K562 (cell line): Measurements from ENCODE around the gene CERCAM. TPM values are rescaled to one million over a fixed set of nuclear protein-coding genes. Genes with fewer than 3 reads are reported as not detected.

Experiments
- ATAC-seq: fragments of 200-7000 bp; cut with Tn5 transposase; 3 replicates; pipeline ENCODE4 v1.9.1; 2020; ENCODE audit warnings: moderate library complexity
- BruUV-seq: library from RNA; stranded (reverse); fragments of 400-500 nt; replicated peaks from 2 replicates; lab custom pipeline; 2021; lab: Mats Ljungman, UMichigan
- CTCF ChIA-PET: fragments of 300-600 bp; formaldehyde crosslinking; extraction: SDS; loops from one replicate; lab custom pipeline; 2021; ENCODE audit warnings: low intra/inter-chr PET ratio; lab: Yijun Ruan, JAX
- POLR2A ChIA-PET: fragments of 300-600, 350-650 bp; sonication (Branson Sonifier 250); formaldehyde crosslinking; extraction: SDS; loops from one replicate; lab custom pipeline; 2021; ENCODE audit warnings: antibody characterized with exemption, inconsistent platforms; lab: Yijun Ruan, JAX
- DNase-seq, 4 experiments: peaks; one replicate each; pipeline versions ENCODE4 v3.0.0 to v3.0.0-alpha.2; 2011 to 2018; ENCODE audit warnings: low spot score in 3 of 4, mixed read lengths in 3 of 4; ENCODE audit errors: extremely low read depth in 1 of 4
- FAIRE-seq: peaks from 2 replicates; lab custom pipeline; 2011; peaks lifted over from hg19 to GRCh38; lab: Jason Lieb, UNC
- H2AFZ ChIP-seq: 2 replicates; pipeline ENCODE4 v1.6.0; 2011; ENCODE audit warnings: low read depth, low read length, control low read depth, inconsistent platforms
- H3K27ac ChIP-seq: fragments of 200-600 bp; 3 replicates; pipeline ENCODE4 v1.8.0; 2011; ENCODE audit warnings: low read depth, mild to moderate bottlenecking, control low read depth, inconsistent platforms, low read length, moderate library complexity, mixed read lengths; ENCODE audit errors: extremely low read depth
- H3K27me3 ChIP-seq, 2 experiments: fragments of 300-600 bp in 1 of 2; 2 replicates in 1 of 2; 3 replicates in 1 of 2; pipeline versions ENCODE4 v1.6.0 to v1.8.0; 2011; ENCODE audit warnings: inconsistent platforms in 2 of 2, low read length in 2 of 2, mild to moderate bottlenecking in 1 of 2, mixed read lengths in 1 of 2, moderate library complexity in 1 of 2; ENCODE audit not compliant: control insufficient read depth in 2 of 2, insufficient read depth in 2 of 2
- H3K36me3 ChIP-seq: fragments of 300-600 bp; 3 replicates; pipeline ENCODE4 v1.8.0; 2011; ENCODE audit warnings: mild to moderate bottlenecking, low read length, inconsistent platforms; ENCODE audit not compliant: control insufficient read depth, insufficient read depth
- H3K4me1 ChIP-seq, 2 experiments: fragments of 200-600 bp in 1 of 2; replicated peaks in 1 of 2; 2 replicates in 1 of 2; 3 replicates in 1 of 2; pipeline versions ENCODE4 v1.5.1 to v1.8.0; 2011; ENCODE audit warnings: inconsistent platforms in 2 of 2, low read length in 2 of 2, mild to moderate bottlenecking in 1 of 2, mixed read lengths in 1 of 2, moderate library complexity in 1 of 2; ENCODE audit not compliant: control insufficient read depth in 2 of 2, insufficient read depth in 2 of 2
- H3K4me2 ChIP-seq: 2 replicates; pipeline ENCODE4 v1.6.1; 2011; ENCODE audit warnings: low read length, control low read depth, inconsistent platforms, mixed read lengths; ENCODE audit not compliant: insufficient read depth
- H3K4me3 ChIP-seq: fragments of 200-600 bp; sonication (generic), shearing (Covaris generic); 2 replicates; pipeline ENCODE4 v1.5.1; 2016; ENCODE audit warnings: control low read depth, inconsistent platforms
- H3K79me2 ChIP-seq: fragments of 200-600 bp; 3 replicates; pipeline ENCODE4 v1.8.0; 2011; ENCODE audit warnings: low read length, inconsistent platforms; ENCODE audit not compliant: control insufficient read depth, insufficient read depth
- H3K9ac ChIP-seq, 2 experiments: 2 replicates each; pipeline versions ENCODE4 v1.6.0 to v1.6.1; 2011; ENCODE audit warnings: low read depth in 2 of 2, low read length in 2 of 2, control low read depth in 1 of 2, inconsistent platforms in 1 of 2, mild to moderate bottlenecking in 1 of 2, mixed read lengths in 1 of 2; ENCODE audit not compliant: insufficient read depth in 1 of 2
- H3K9me1 ChIP-seq: one replicate; pipeline ENCODE4 v1.6.0; 2011; ENCODE audit warnings: inconsistent platforms, mild to moderate bottlenecking, low read length, moderate library complexity; ENCODE audit not compliant: control insufficient read depth, insufficient read depth
- H3K9me3 ChIP-seq: replicated peaks from 2 replicates; pipeline ENCODE4 v1.5.1; 2011; ENCODE audit warnings: low read depth, low read length, inconsistent platforms; ENCODE audit not compliant: control insufficient read depth, insufficient read depth
- H4K20me1 ChIP-seq: replicated peaks from 2 replicates; pipeline ENCODE4 v1.6.1; 2011; ENCODE audit warnings: low read length, inconsistent platforms, mixed read lengths; ENCODE audit not compliant: control insufficient read depth, insufficient read depth
- MGA ChIP-seq: fragments of 450-650 bp; IDR thresholded peaks from 2 replicates; pipeline ENCODE4 v1.6.1; 2016; ENCODE audit warnings: mild to moderate bottlenecking, moderate library complexity
- SOX6 ChIP-seq: fragments of 450-650 bp; IDR thresholded peaks from 2 replicates; pipeline ENCODE4 v1.6.1; 2014; ENCODE audit warnings: mild to moderate bottlenecking
- THRAP3 ChIP-seq: fragments of 450-650 bp; IDR thresholded peaks from 2 replicates; pipeline ENCODE4 v1.6.1; 2016; ENCODE audit warnings: mild to moderate bottlenecking, inconsistent platforms, borderline replicate concordance
- ZBTB7A ChIP-seq: IDR thresholded peaks from 2 replicates; pipeline ENCODE4 v1.6.1; 2011; ENCODE audit warnings: low read depth, mild to moderate bottlenecking, low read length, moderate library complexity, borderline replicate concordance; ENCODE audit not compliant: control insufficient read depth
- ZNF12 ChIP-seq: sonication (generic); formaldehyde crosslinking; IDR thresholded peaks from 2 replicates; pipeline ENCODE4 v1.4.0; 2020; ENCODE audit warnings: mild to moderate bottlenecking, missing genetic modification reagents
- ZNF133 ChIP-seq: fragments of 250-450 bp; sonication (Bioruptor Pico); IDR thresholded peaks from 2 replicates; pipeline ENCODE4 v1.4.0; 2020; ENCODE audit warnings: mild to moderate bottlenecking
- WGBS: fragments of 100-300 bp; shearing (Covaris generic); methylation state at CpG from one replicate; pipeline ENCODE4 v1.1.6; 2016; ENCODE audit warnings: low coverage, mixed read lengths; ENCODE audit not compliant: insufficient coverage; ENCODE audit errors: missing lambda C conversion rate; 5-methylcytosine and 5-hydroxymethylcytosine counted together
- in situ Hi-C: fragments of 300-500 bp; cut with MboI; formaldehyde crosslinking; loops from 4 replicates; pipeline ENCODE4 v1.15.0; 2018; ENCODE audit warnings: inconsistent platforms, mixed read lengths
- intact Hi-C: fragments of 100-400 bp; cut with micrococcal nuclease; formaldehyde crosslinking; loops from 2 replicates; pipeline ENCODE4 v1.14.2; 2022
- polyA plus RNA-seq, 8 experiments: library from polyadenylated mRNA; depleted of rRNA in 4 of 8; stranded (reverse) in 5 of 8; unstranded in 3 of 8; fragments of >200 nt; fragmentation: Nextera tagmentation in 2 of 8; fragmentation: Illumina TruSeq in 1 of 8; extraction: Ambion mirVana in 2 of 8; extraction: Trizol in 1 of 8; gene quantifications; 2 replicates each; pipeline versions ENCODE4 v1.2.1 to v1.2.3, GENCODE V29; 2011 to 2014; ENCODE audit warnings: inconsistent platforms in 1 of 8, missing spikeins in 1 of 8
- total RNA-seq, 7 experiments: library from RNA; depleted of rRNA in 6 of 7; stranded (reverse); fragments of >200 nt in 6 of 7; fragmentation: Illumina TruSeq in 2 of 7; extraction: Trizol in 2 of 7; gene quantifications; 2 replicates each; pipeline versions ENCODE4 v1.2.1 to v1.2.3, GENCODE V29; 2011 to 2021; ENCODE audit warnings: low replicate concordance in 1 of 7

The CERCAM gene
- total and polyA plus RNA-seq, 9 of the 15 experiments (the other 6 are each of a cell fraction or from before 2014, with no cell fraction given), result 0.75 to 24.0 (median 18.0) TPM

- POLR2A ChIA-PET, result interaction anchor here (0.6 to 2.6 kb wide), 5 partner anchors 14 to 307 kb away, joined by 3 to 9 read pairs (median 3); partner anchors contain the start of gene URM1
- H3K36me3 ChIP-seq, result peaks cover 87% of the 10 kb centered on the region; the same call in 2 of the 3 replicates
- no peak for ATAC-seq
- no peak for FAIRE-seq
- H3K27ac ChIP-seq, result no peak overlapping the region
- no peak overlapping the region for H3K4me2 ChIP-seq
- intact Hi-C loops (no loop called here), in situ Hi-C loops (no loop called here)
- no peaks in the 10 kb centered on the region for H3K79me2 ChIP-seq
- H3K4me3 ChIP-seq, result no peak overlapping the region
- H3K9ac ChIP-seq, result 0 out of 4 replicates have a peak overlapping the region, but pooled peaks of 1 of the 2 experiments have one; percentile 31
- no peaks in the 10 kb centered on the region for H3K27me3 ChIP-seq
- no peaks in the 10 kb centered on the region for H3K9me3 ChIP-seq
- H3K4me1 ChIP-seq, result no peaks in the 10 kb centered on the region
- CTCF ChIA-PET, result no interaction called here
- no peaks in the 10 kb centered on the region for H4K20me1 ChIP-seq
- no peak overlapping the region for H2AFZ ChIP-seq
- DNase-seq, result no peak
- no TSS peak for BruUV-seq
- H3K9me1 ChIP-seq, result peaks cover 5% of the 10 kb centered on the region
- 67% methylated on average over 15 of the region's 18 CpGs for WGBS
- TF ChIP-seq ZBTB7A, result no peak
- no peak for TF ChIP-seq MGA
- no peak for TF ChIP-seq SOX6
- TF ChIP-seq ZNF12 (CRISPR knock-in tag), result no peak
- TF ChIP-seq THRAP3, result no peak
- TF ChIP-seq ZNF133 (CRISPR knock-in tag), result no peak
These were observed 34.9 kb upstream of the CERCAM start for GRCh38 chr9:128385496-128386460.
